H1 (cell line): ENCODE measurements around the gene ZNF408. TPM values are rescaled to one million over a fixed set of nuclear protein-coding genes. Genes with fewer than 3 reads are reported as not detected.

ENCODE experiments used
- CTCF ChIA-PET: fragments of 300-600 bp; sonication (Branson Sonifier 250); formaldehyde crosslinking; loops from one replicate; lab custom pipeline; 2021; ENCODE audit not compliant: partially characterized antibody; lab: Charles Lee
- POLR2A ChIA-PET: fragments of 300-600 bp; sonication (Branson Sonifier 250); formaldehyde crosslinking; loops from one replicate; lab custom pipeline; 2021; ENCODE audit warnings: inconsistent platforms; ENCODE audit not compliant: partially characterized antibody; lab: Charles Lee
- DNase-seq, 2 experiments: peaks; one replicate each; pipeline versions ENCODE4 v3.0.0 to v3.0.0-alpha.2; 2010 to 2022; ENCODE audit warnings: low spot score in 2 of 2, low read depth in 1 of 2, mixed read lengths in 1 of 2
- FAIRE-seq: peaks from 2 replicates; lab custom pipeline; 2011; peaks lifted over from hg19 to GRCh38; lab: Jason Lieb, UNC
- H2AFZ ChIP-seq: 2 replicates; pipeline ENCODE4 v1.8.1; 2012; ENCODE audit warnings: low read length, inconsistent platforms
- H2AK5ac ChIP-seq: 2 replicates; pipeline ENCODE4 v1.6.1; 2013; ENCODE audit warnings: low read depth, low read length
- H2BK120ac ChIP-seq: replicated peaks from 2 replicates; pipeline ENCODE3; 2013; ENCODE audit warnings: low read depth, low read length, inconsistent platforms
- H2BK12ac ChIP-seq: 2 replicates; pipeline ENCODE4 v1.6.1; 2013; ENCODE audit warnings: low read depth, low read length
- H2BK15ac ChIP-seq: 2 replicates; pipeline ENCODE4 v1.6.1; 2013; ENCODE audit warnings: low read length
- H2BK20ac ChIP-seq: 2 replicates; pipeline ENCODE4 v1.6.1; 2013; ENCODE audit warnings: low read length
- H2BK5ac ChIP-seq: 2 replicates; pipeline ENCODE4 v1.6.1; 2013; ENCODE audit warnings: low read depth, low read length
- H3K14ac ChIP-seq: 2 replicates; pipeline ENCODE4 v1.6.1; 2013; ENCODE audit warnings: inconsistent platforms; ENCODE audit not compliant: insufficient read length
- H3K18ac ChIP-seq: 2 replicates; pipeline ENCODE4 v1.6.1; 2013; ENCODE audit warnings: low read length; ENCODE audit errors: extremely low read depth
- H3K23ac ChIP-seq: 2 replicates; pipeline ENCODE4 v1.6.1; 2013; ENCODE audit warnings: inconsistent platforms; ENCODE audit not compliant: insufficient read length
- H3K23me2 ChIP-seq: 2 replicates; pipeline ENCODE4 v1.6.1; 2013; ENCODE audit warnings: low read depth, low read length
- H3K27ac ChIP-seq: 2 replicates; pipeline ENCODE4 v1.6.1; 2011; ENCODE audit warnings: low read depth, low read length, inconsistent platforms
- H3K27me3 ChIP-seq, 4 experiments: replicated peaks in 1 of 4; 1 replicate in 1 of 4; 2 replicates in 3 of 4; pipeline versions ENCODE4 v1.6.1 to v1.8.1; 2011 to 2013; ENCODE audit warnings: low read length in 3 of 4, mild to moderate bottlenecking in 3 of 4, inconsistent platforms in 2 of 4, mixed read lengths in 2 of 4, moderate library complexity in 1 of 4; ENCODE audit not compliant: control insufficient read depth in 3 of 4, insufficient read depth in 3 of 4; ENCODE audit errors: extremely low read depth in 1 of 4
- H3K36me3 ChIP-seq, 4 experiments: 2 replicates each; pipeline versions ENCODE4 v1.6.1 to v1.8.1; 2011 to 2013; ENCODE audit warnings: mild to moderate bottlenecking in 4 of 4, low read length in 3 of 4, moderate library complexity in 2 of 4, control low read depth in 1 of 4, inconsistent platforms in 1 of 4; ENCODE audit not compliant: insufficient read depth in 4 of 4, control insufficient read depth in 2 of 4
- H3K4ac ChIP-seq: replicated peaks from 2 replicates; pipeline ENCODE3; 2013; ENCODE audit warnings: low read length, low read depth, mixed read lengths, inconsistent platforms; ENCODE audit not compliant: insufficient read length
- H3K4me1 ChIP-seq, 4 experiments: replicated peaks in 1 of 4; 1 replicate in 1 of 4; 2 replicates in 3 of 4; pipeline versions ENCODE4 v1.6.1 to v1.8.1; 2011 to 2013; ENCODE audit warnings: low read length in 3 of 4, inconsistent platforms in 2 of 4, mixed read lengths in 1 of 4; ENCODE audit not compliant: insufficient read depth in 4 of 4, control insufficient read depth in 3 of 4
- H3K4me2 ChIP-seq, 2 experiments: 2 replicates each; pipeline versions ENCODE4 v1.6.1 to v1.8.1; 2011 to 2013; ENCODE audit warnings: low read depth in 2 of 2, low read length in 2 of 2, control low read depth in 1 of 2, inconsistent platforms in 1 of 2, mild to moderate bottlenecking in 1 of 2; ENCODE audit not compliant: insufficient read depth in 1 of 2
- H3K4me3 ChIP-seq, 4 experiments: fragments of 200-600, 300-600 bp in 1 of 4; sonication (generic), shearing (Covaris generic), sonication (Bioruptor Twin) in 1 of 4; 2 replicates each; pipeline versions ENCODE4 v1.5.1 to v1.8.1; 2011 to 2016; ENCODE audit warnings: low read length in 4 of 4, low read depth in 3 of 4, control low read depth in 2 of 4, inconsistent platforms in 2 of 4, mild to moderate bottlenecking in 2 of 4, mixed read lengths in 1 of 4, moderate library complexity in 1 of 4; ENCODE audit not compliant: insufficient read depth in 2 of 4; ENCODE audit errors: extremely low read depth in 1 of 4
- H3K56ac ChIP-seq: replicated peaks from 2 replicates; pipeline ENCODE3; 2013; ENCODE audit warnings: low read depth, mild to moderate bottlenecking, mixed read lengths, low read length, inconsistent platforms; ENCODE audit not compliant: insufficient read length
- H3K79me1 ChIP-seq: 2 replicates; pipeline ENCODE4 v1.6.1; 2013; ENCODE audit warnings: low read depth, low read length, control low read depth
- H3K79me2 ChIP-seq, 2 experiments: 2 replicates each; pipeline versions ENCODE4 v1.6.1 to v1.8.1; 2012 to 2013; ENCODE audit warnings: low read length in 2 of 2, mild to moderate bottlenecking in 2 of 2, inconsistent platforms in 1 of 2; ENCODE audit not compliant: insufficient read depth in 2 of 2, control insufficient read depth in 1 of 2
- H3K9ac ChIP-seq, 4 experiments: replicated peaks in 1 of 4; 1 replicate in 1 of 4; 2 replicates in 3 of 4; pipeline versions ENCODE4 v1.6.1 to v1.8.1; 2011 to 2013; ENCODE audit warnings: low read depth in 3 of 4, low read length in 3 of 4, control low read depth in 2 of 4, mild to moderate bottlenecking in 2 of 4, moderate library complexity in 2 of 4, inconsistent platforms in 1 of 4; ENCODE audit errors: extremely low read depth in 1 of 4
- H3K9me3 ChIP-seq, 2 experiments: 2 replicates each; pipeline versions ENCODE4 v1.6.1 to v1.8.1; 2012 to 2013; ENCODE audit warnings: mild to moderate bottlenecking in 2 of 2, moderate library complexity in 2 of 2, control low read depth in 1 of 2, inconsistent platforms in 1 of 2, low read depth in 1 of 2, low read length in 1 of 2, mixed read lengths in 1 of 2; ENCODE audit not compliant: insufficient read depth in 2 of 2
- H4K20me1 ChIP-seq, 2 experiments: replicated peaks in 1 of 2; 2 replicates each; pipeline versions ENCODE3 to v1.8.1; 2011 to 2013; ENCODE audit warnings: inconsistent platforms in 2 of 2, low read length in 2 of 2, mild to moderate bottlenecking in 1 of 2; ENCODE audit not compliant: insufficient read depth in 2 of 2, control insufficient read depth in 1 of 2
- H4K5ac ChIP-seq: 2 replicates; pipeline ENCODE4 v1.6.1; 2013; ENCODE audit warnings: low read length, low read depth, mixed read lengths, inconsistent platforms; ENCODE audit not compliant: insufficient read length
- H4K8ac ChIP-seq: 2 replicates; pipeline ENCODE4 v1.8.0; 2013; ENCODE audit warnings: mild to moderate bottlenecking, moderate library complexity, low read length, inconsistent platforms; ENCODE audit not compliant: insufficient read depth; ENCODE audit errors: extremely low read depth
- H4K91ac ChIP-seq: replicated peaks from 2 replicates; pipeline ENCODE3; 2013; ENCODE audit warnings: low read length, mixed read lengths, inconsistent platforms; ENCODE audit not compliant: insufficient read length
- ASH2L ChIP-seq: fragments of 200-600, 300-600 bp; sonication (generic); IDR thresholded peaks from one replicate; pipeline ENCODE4 v1.7.1; 2017; ENCODE audit warnings: low read length
- BCL11A ChIP-seq, 2 experiments: IDR thresholded peaks; one replicate each; pipeline ENCODE4 v1.6.1; 2011; ENCODE audit warnings: low read depth in 2 of 2, low read length in 2 of 2, mild to moderate bottlenecking in 2 of 2
- CEBPB ChIP-seq: IDR thresholded peaks from 2 replicates; pipeline ENCODE4 v1.6.1; 2012; ENCODE audit warnings: low read depth, low read length
- CREB1 ChIP-seq: IDR thresholded peaks from 2 replicates; pipeline ENCODE4 v1.6.1; 2012; ENCODE audit warnings: inconsistent platforms
- EP300 ChIP-seq, 2 experiments: IDR thresholded peaks; 1 replicate in 1 of 2; 2 replicates in 1 of 2; pipeline ENCODE4 v1.6.1; 2011 to 2012; ENCODE audit warnings: low read depth in 2 of 2, low read length in 2 of 2, mild to moderate bottlenecking in 2 of 2, borderline replicate concordance in 1 of 2, inconsistent platforms in 1 of 2, moderate library complexity in 1 of 2
- GTF2F1 ChIP-seq: IDR thresholded peaks from 2 replicates; pipeline ENCODE4 v1.6.1; 2012; ENCODE audit warnings: low read depth, low read length, improper control_type of control experiment, borderline replicate concordance
- RFX5 ChIP-seq: IDR thresholded peaks from 2 replicates; pipeline ENCODE4 v1.6.1; 2011; ENCODE audit warnings: low read depth, low read length, improper control_type of control experiment, borderline replicate concordance
- SAP30 ChIP-seq: fragments of 300-600 bp; sonication (generic); IDR thresholded peaks from 2 replicates; pipeline ENCODE4 v1.7.1; 2012; ENCODE audit warnings: low read length, moderate library complexity, mild to moderate bottlenecking, inconsistent platforms; ENCODE audit not compliant: insufficient read depth, insufficient replicate concordance
- SP2 ChIP-seq: IDR thresholded peaks from 2 replicates; pipeline ENCODE4 v1.6.1; 2012; ENCODE audit warnings: mild to moderate bottlenecking, low read length, inconsistent platforms
- TCF12 ChIP-seq: IDR thresholded peaks from 2 replicates; pipeline ENCODE4 v1.6.1; 2011; ENCODE audit warnings: low read depth, mild to moderate bottlenecking, low read length
- WGBS, 2 experiments: shearing (Covaris generic) in 1 of 2; methylation state at CpG; one replicate each; pipeline versions ENCODE4 v1.1.6 to v1.1.7; 2013 to 2015; ENCODE audit warnings: low lambda C conversion rate in 2 of 2, mixed read lengths in 2 of 2, inconsistent platforms in 1 of 2, low coverage in 1 of 2, missing lambda C conversion rate in 1 of 2; ENCODE audit not compliant: insufficient replicate concordance in 2 of 2, insufficient coverage in 1 of 2, insufficient read length in 1 of 2; ENCODE audit errors: extremely low coverage in 1 of 2, missing lambda C conversion rate in 1 of 2; 5-methylcytosine and 5-hydroxymethylcytosine counted together
- polyA plus RNA-seq, 7 experiments: library from polyadenylated mRNA; depleted of rRNA in 3 of 7; stranded (reverse) in 5 of 7; unstranded in 2 of 7; fragments of >200 nt in 5 of 7; fragments of 200-250 nt in 2 of 7; gene quantifications; 1 replicate in 5 of 7; 2 replicates in 1 of 7; 4 replicates in 1 of 7; pipeline versions ENCODE4 v1.2.1 to v1.2.3, GENCODE V29; 2011 to 2013; ENCODE audit warnings: missing spikeins in 2 of 7, mixed read lengths in 2 of 7
- total RNA-seq: library from RNA; stranded (reverse); fragmentation: NEBNext Ultra II Directional; extraction: Animal tissue kit (Norgen Biotek cat#: 25700); gene quantifications from 2 replicates; pipeline ENCODE4 v1.2.1, GENCODE V29; 2021
- TF ChIP-seq, protein P1 (sequence below): IDR thresholded peaks from 2 replicates; pipeline ENCODE4 v1.6.1; 2012; ENCODE audit warnings: inconsistent platforms
- TF ChIP-seq, protein P2 (sequence below): IDR thresholded peaks from 2 replicates; pipeline ENCODE4 v1.6.1; 2012; ENCODE audit warnings: inconsistent platforms

Gene ZNF408
- total and polyA plus RNA-seq, 2 of the 8 experiments (the other 6 are each of a cell fraction or from before 2014, with no cell fraction given) = 10.7 to 11.0 TPM

DNA sequence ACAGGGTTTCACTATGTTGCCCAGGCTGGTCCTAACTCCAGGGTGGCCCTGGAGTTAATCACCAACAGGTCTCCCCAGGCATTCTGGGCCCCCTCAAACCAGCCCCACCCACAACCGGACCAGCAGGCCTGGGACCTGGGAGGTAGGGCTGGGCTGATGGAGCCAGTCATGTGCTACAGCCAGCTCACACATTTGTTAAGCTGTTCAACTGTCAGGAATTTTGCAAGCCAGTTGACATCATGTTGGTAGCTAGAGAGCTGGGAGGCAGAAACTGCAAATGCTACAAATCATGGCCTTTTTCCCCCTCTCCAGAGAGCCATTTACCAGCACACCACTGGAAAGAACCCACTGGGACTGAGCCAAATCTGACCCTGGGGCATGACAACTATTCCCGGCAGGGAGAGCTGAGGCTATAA, 7.2 kb upstream of the ZNF408 start:
- Histone ChIP-seq H3K14ac (no peak overlapping the region), H4K20me1 (peaks cover 2% of the 10 kb centered on the region in 2 experiments), H2AFZ (no peak overlapping the region), H4K8ac (no peak overlapping the region), H4K5ac (no peak overlapping the region), H2BK120ac (no peak overlapping the region), H3K4ac (no peak overlapping the region), H2BK20ac (no peak overlapping the region), H3K23me2 (no peaks in the 10 kb centered on the region), H2BK12ac (no peak overlapping the region), H2BK15ac (no peak overlapping the region), H3K4me2 (no peak overlapping the region), H3K4me1 (no peaks in the 10 kb centered on the region; a peak in 1 of 7 replicates), H3K79me2 (peaks cover 0 to 1% of the 10 kb centered on the region in 2 experiments; a peak in 1 of 4 replicates), H4K91ac (no peak overlapping the region), H3K9ac (no peak overlapping the region), H2AK5ac (no peak overlapping the region), H2BK5ac (no peak overlapping the region), H3K56ac (no peak overlapping the region), H3K23ac (no peak overlapping the region)
- ChIA-PET CTCF (interaction anchor here (0.7 to 2.2 kb wide), 5 partner anchors 9 to 15 kb away, joined by 3 to 6 read pairs (median 3); no protein-coding TSS in a partner anchor), POLR2A (interaction anchor here (0.6 to 1.3 kb wide), 2 partner anchors 19 to 1289 kb away, joined by 3 to 7 read pairs; no protein-coding TSS in a partner anchor)
- 95% methylated on average over 2 of the region's 2 CpGs; no CpG with 5 or more reads in 1 of the 2 experiments for WGBS, 2 experiments
- no peak for FAIRE-seq
- DNase-seq = no peak
- TF ChIP-seq EP300 (IDR thresholded peaks at IDR 0.05; ENCODE audit: borderline replicate concordance in 1 of 2, low read depth in 2 of 2, low read length in 2 of 2) = no peak
- no peak for TF ChIP-seq SAP30
- no peak for TF ChIP-seq RFX5
- no peak for TF ChIP-seq SP2
- TF ChIP-seq GTF2F1 = no peak
- TF ChIP-seq TCF12 = no peak
- TF ChIP-seq BCL11A (IDR thresholded peaks at IDR 0.05; ENCODE audit: low read depth in 2 of 2, low read length in 2 of 2) = no peak
- no peak for TF ChIP-seq ASH2L
- TF ChIP-seq, protein P1, sequence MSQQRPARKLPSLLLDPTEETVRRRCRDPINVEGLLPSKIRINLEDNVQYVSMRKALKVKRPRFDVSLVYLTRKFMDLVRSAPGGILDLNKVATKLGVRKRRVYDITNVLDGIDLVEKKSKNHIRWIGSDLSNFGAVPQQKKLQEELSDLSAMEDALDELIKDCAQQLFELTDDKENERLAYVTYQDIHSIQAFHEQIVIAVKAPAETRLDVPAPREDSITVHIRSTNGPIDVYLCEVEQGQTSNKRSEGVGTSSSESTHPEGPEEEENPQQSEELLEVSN = no peak
- TF ChIP-seq, protein P2, sequence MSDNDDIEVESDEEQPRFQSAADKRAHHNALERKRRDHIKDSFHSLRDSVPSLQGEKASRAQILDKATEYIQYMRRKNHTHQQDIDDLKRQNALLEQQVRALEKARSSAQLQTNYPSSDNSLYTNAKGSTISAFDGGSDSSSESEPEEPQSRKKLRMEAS = no peak
- TF ChIP-seq CEBPB = no peak
- TF ChIP-seq CREB1 = no peak
- TF ChIP-seq, all 59 proteins: peak for 0
- Histone ChIP-seq H3K18ac (no peak overlapping the region), H3K79me1 (no peaks in the 10 kb centered on the region), H3K36me3 (peaks cover 2 to 11% (median 6%) of the 10 kb centered on the region in 4 experiments; a peak in 3 of 8 replicates), H3K9me3 (no peaks in the 10 kb centered on the region), H3K27ac (no peak overlapping the region), H3K4me3 (no peak overlapping the region), H3K27me3 (no peaks in the 10 kb centered on the region)
